ENCODE data around the gene SPDYA. TPM values are rescaled to one million over a fixed set of nuclear protein-coding genes. Genes with fewer than 3 reads are reported as not detected.

SPDYA gene
- total RNA-seq, 1 donor from 2014 or later, result 3.3 TPM

GRCh38 chr2:28822036-28822435 lies 11.4 kb downstream of the SPDYA start:
- intact Hi-C loops (cut with DNase I), result no loop called here
- no peak for DNase-seq (ENCODE audit: low spot score)
- ATAC-seq, result no peak

GRCh38 chr2:28824207-28824606 lies 13.6 kb downstream of the SPDYA start:
- ATAC-seq (no peak), DNase-seq (ENCODE audit: low spot score) (no peak)
- intact Hi-C loops (cut with DNase I), result no loop called here

DNA sequence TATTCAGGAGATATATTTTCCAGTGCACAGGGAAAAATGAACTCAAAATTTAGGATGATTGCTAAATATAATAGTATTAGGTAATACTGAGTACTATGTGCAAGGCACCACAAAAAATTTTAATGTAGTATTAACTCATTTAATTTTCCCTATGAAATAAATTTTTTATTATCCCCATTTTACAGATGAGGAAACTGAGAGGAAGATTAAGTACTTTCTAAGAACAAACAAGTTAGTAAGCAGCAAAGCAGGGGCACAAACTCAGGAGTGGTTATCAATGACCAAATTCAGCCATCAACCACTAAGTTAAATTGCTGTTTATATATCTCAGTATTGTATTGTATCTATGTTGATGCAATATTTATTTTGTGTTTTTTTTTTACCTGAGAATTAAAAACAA lies 14.2 kb downstream of the SPDYA start:
- DNase-seq (ENCODE audit: low spot score) (no peak), ATAC-seq (no peak)
- intact Hi-C loops (cut with DNase I), result loop anchor here (5.0 kb wide), 1 partner anchor 612 kb away; no protein-coding TSS in a partner anchor

- intact Hi-C loops (cut with DNase I), result loop anchor here (5.0 kb wide), 1 partner anchor 609 kb away; no protein-coding TSS in a partner anchor
- ATAC-seq, result no peak
- DNase-seq (ENCODE audit: low spot score), result no peak
These were observed 17.7 kb downstream of the SPDYA start for GRCh38 chr2:28828382-28828781.

DNA sequence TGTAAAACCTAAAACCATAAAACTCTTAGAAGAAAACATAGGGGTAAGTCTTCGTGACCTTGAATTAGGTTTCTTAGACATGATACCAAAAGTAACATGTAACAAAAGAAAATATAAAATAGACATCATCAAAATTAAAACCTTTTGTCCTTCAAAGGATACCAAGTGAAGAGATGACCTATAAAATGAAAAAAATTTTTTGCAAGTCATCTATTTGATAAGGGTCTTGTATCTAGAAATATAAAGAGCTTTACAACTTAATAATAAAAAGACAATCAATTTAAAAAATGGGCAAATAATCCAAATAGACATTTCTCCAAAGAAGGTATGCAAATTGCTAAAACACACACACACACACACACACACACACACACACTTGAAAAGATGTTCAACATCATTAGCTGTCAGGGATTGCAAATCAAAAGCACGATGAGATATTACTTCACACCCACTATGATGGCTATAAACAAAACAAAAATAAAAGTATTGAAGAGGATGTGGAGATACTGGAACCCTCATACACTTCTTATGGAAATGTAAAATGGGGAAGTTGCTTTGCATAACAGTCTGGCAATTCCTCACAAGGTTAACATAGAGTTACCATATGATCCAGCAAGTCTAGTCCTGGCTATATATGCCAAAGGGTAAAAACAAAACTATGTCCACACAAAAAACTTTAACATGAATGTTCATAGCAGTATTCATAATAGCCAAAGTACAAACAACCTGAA lies 23.3 kb downstream of the SPDYA start:
- DNase-seq (ENCODE audit: low spot score) (no peak), ATAC-seq (no peak)
- intact Hi-C loops (cut with DNase I), result no loop called here

DNA sequence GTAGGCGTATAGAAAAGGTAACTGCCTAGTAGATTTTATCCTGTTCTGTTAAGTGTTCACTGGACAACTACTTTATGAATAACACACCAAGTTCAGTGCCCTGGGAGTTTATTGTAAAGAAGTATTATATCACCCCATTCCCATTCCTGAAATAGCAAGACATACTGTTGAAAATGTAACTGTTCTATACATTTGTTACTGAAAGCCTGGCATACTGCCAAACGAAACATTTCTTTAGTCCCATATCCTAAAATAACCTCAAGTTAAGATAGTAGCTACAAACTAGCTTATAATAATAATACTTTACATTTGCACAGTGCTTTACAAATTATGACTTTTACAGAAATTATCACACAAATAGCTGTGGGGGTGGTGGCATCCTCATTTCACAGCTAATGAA lies 25.1 kb downstream of the SPDYA start:
- no peak for DNase-seq (ENCODE audit: low spot score)
- ATAC-seq, result no peak
- intact Hi-C loops (cut with DNase I), result no loop called here

DNA sequence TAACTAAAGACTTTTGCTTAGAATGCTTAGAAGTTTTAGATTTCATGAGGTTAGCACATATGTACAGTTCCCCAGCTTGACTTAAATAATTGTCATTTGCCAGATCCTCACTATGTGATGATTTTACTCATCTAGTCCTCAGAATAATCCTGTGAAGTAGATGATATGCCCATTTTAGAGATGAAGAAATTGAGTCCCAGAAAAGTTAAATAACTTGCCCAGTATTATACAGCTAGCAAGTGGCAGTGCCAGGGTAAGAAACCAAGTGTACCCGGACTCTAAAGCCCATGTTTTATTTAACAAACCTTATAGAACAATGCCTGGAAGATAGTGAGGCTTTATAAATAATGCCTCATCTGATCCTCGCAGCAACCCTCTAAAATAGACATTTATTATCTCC lies 28.3 kb downstream of the SPDYA start:
- ATAC-seq (no peak), DNase-seq (ENCODE audit: low spot score) (no peak)
- intact Hi-C loops (cut with DNase I), result no loop called here

DNA sequence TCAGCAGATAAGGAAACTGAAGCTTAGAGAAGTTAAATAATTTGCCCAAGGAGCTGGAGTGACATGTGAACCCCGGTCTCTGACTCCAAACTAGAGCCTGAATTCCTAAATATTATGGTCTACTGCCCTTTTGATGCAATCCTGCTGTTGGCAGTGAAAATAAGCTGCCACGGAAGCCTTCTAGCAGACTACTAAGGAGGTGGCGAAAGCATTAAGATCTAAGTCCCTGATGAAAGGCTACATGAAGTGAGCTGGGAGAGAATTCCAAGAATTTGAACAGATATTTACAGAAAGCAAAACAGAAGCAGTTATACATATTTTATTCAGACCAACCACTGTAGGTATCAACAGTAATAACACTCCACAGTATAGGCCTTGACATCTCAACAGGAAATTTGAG lies 31.4 kb downstream of the SPDYA start:
- DNase-seq (ENCODE audit: low spot score) (no peak), ATAC-seq (no peak)
- intact Hi-C loops (cut with DNase I), result no loop called here

GRCh38 chr2:28855193-28855592 lies 44.6 kb downstream of the SPDYA start:
- no peak for ATAC-seq
- intact Hi-C loops (cut with DNase I), result no loop called here
- no peak for DNase-seq (ENCODE audit: low spot score)

GRCh38 chr2:28855977-28856376 lies 45.3 kb downstream of the SPDYA start:
- DNase-seq (ENCODE audit: low spot score) (no peak), ATAC-seq (no peak)
- intact Hi-C loops (cut with DNase I), result no loop called here

- no peak for ATAC-seq
- intact Hi-C loops (cut with DNase I), result no loop called here
These were observed 58.0 kb downstream of the SPDYA start for GRCh38 chr2:28868611-28869010.

GRCh38 chr2:28869494-28870145 lies 59.0 kb downstream of the SPDYA start:
- ATAC-seq (peak; percentile 48), DNase-seq (ENCODE audit: low spot score) (no peak)
- intact Hi-C loops (cut with DNase I), result no loop called here

More at GRCh38 chr2:28868611-28869010, 58.0 kb downstream of the SPDYA start:
- DNase-seq (ENCODE audit: low spot score), result no peak

GRCh38 chr2:28870146-28870891 lies 59.7 kb downstream of the SPDYA start, which contains the start of gene TRMT61B:
Gene TRMT61B, minus strand, starts transcription at chr2:28870309. Its CDS starts 32 bp downstream, at chr2:28870277.
- peak; percentile 97 for DNase-seq (ENCODE audit: low spot score)
- ATAC-seq, result peak; percentile 100
- intact Hi-C loops (cut with DNase I), result no loop called here

- no peak for ATAC-seq
- DNase-seq (ENCODE audit: low spot score), result no peak
- intact Hi-C loops (cut with DNase I), result no loop called here
These were observed 61.0 kb downstream of the SPDYA start for GRCh38 chr2:28871620-28872019.

DNA sequence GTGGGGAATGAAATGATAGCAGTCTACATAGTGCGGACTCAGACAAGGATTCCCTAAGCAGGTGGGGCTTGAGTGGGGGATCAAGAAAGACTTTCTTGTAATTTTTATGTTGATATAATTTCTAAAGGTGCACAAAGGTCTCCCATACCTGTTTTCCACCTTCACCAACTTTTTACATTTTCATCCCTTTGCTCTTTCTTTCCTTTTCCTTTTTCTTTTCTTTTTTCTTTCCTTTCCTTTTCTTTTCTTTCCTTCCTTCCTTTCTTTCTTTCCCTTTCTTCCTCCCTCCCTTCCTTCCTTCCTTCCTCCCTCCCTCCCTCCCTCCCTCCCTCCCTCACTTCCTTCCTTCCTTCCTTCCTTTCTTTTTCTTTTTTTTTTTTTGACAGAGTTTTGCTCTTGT lies 69.6 kb downstream of the SPDYA start:
- DNase-seq (ENCODE audit: low spot score) (no peak), ATAC-seq (no peak)
- intact Hi-C loops (cut with DNase I), result no loop called here

DNA sequence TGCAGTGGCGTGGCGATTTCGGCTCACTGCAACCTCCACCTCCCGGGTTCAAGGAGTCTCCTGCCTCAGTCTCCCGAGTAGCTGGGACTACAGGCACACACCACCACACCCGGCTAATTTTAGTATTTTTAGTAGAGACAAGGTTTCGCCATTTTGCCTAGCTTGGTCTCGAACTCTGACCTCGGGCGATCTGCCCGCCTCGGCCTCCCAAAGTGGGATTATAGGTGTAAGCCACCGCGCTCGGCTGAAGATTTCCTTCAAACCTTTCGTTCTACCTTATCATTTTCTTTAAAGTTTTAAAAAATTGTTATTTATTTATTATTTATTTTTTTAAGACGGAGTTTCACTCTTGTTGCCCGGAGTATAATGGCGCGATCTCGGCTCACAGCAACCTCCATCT lies 82.9 kb downstream of the SPDYA start:
- DNase-seq (ENCODE audit: low spot score), result peak; percentile 61
- intact Hi-C loops (cut with DNase I), result no loop called here

DNA sequence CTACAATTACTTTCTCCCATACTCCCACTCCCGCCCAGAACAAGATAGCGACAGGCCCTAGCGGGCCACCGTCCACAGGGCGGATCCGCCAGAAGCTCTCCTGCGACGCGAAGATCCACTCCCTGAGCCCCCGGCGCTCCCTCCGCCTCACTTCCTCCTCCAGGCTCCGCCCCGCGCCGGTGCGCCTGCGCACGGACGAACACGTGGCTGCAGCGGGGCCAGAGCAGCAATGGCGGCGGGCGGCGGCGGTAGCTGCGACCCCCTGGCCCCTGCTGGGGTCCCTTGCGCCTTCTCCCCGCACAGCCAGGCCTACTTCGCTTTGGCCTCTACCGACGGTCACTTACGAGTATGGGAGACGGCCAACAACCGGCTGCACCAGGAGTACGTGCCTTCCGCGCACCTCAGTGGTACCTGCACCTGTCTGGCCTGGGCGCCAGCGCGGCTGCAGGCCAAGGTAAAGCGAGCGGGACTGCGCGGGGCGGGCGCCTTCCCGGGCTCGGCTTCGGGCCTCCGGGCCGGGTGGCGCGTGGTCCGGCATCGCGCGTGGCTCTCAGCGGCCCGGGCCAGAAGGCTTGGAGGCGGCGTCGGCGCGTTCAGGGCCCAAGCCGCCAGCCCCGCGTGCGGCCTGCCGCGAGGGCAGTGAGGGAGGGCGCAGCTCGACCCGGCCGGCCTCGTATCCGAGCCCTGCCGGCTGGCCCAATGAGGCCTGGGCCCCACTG lies 84.0 kb downstream of the SPDYA start, which contains the start of gene WDR43:
TSS of gene WDR43 (plus strand) at position 198 of the 719 bp plus-strand sequence. CDS start at position 230, 32 bp downstream.
- ATAC-seq, result peak; percentile 100
- DNase-seq (ENCODE audit: low spot score), result peak; percentile 97
- intact Hi-C loops (cut with DNase I), result no loop called here

More for the DNA sequence above, 82.9 kb downstream of the SPDYA start:
- ATAC-seq, result no peak

GRCh38 chr2:28895189-28895893 lies 84.7 kb downstream of the SPDYA start:
- ATAC-seq, result no peak
- peak; percentile 61 for DNase-seq (ENCODE audit: low spot score)
- intact Hi-C loops (cut with DNase I), result no loop called here

Measured in sciatic nerve (tissue), 2 donors.